ENCODE data around the gene MEIS2.

MEIS2 gene

GRCh38 chr15:37117030-37117429, 16.7 kb upstream of the MEIS2 start:
- H3K4me3 ChIP-seq (replicated peaks; ENCODE audit: insufficient read depth, low read length) = no peak overlapping the region
- no peak overlapping the region for H3K27ac ChIP-seq (replicated peaks)
- DNase-seq (ENCODE audit: low read depth in 1 of 2, low spot score in 1 of 2) = no peak
- TF ChIP-seq CTCF (IDR thresholded peaks at IDR 0.05; ENCODE audit: insufficient read depth, low read length) (no peak), POLR2AphosphoS5 (IDR thresholded peaks at IDR 0.05; ENCODE audit: low read depth) (no peak), SPI1 (IDR thresholded peaks at IDR 0.05; ENCODE audit: borderline replicate concordance, low read depth) (no peak), GABPA (IDR thresholded peaks at IDR 0.05; ENCODE audit: low read depth) (no peak), REST (IDR thresholded peaks at IDR 0.05; ENCODE audit: insufficient replicate concordance, low read depth) (no peak)
- H3K27me3 ChIP-seq (ENCODE audit: insufficient read depth, poor library complexity, severe bottlenecking) = peaks cover 20% of the 10 kb centered on the region

- TF ChIP-seq GABPA (IDR thresholded peaks at IDR 0.05; ENCODE audit: low read depth) (no peak), CTCF (IDR thresholded peaks at IDR 0.05; ENCODE audit: insufficient read depth, low read length) (no peak), POLR2AphosphoS5 (IDR thresholded peaks at IDR 0.05; ENCODE audit: low read depth) (no peak), REST (IDR thresholded peaks at IDR 0.05; ENCODE audit: insufficient replicate concordance, low read depth) (no peak), SPI1 (IDR thresholded peaks at IDR 0.05; ENCODE audit: borderline replicate concordance, low read depth) (no peak)
- Histone ChIP-seq H3K4me3 (replicated peaks; ENCODE audit: insufficient read depth, low read length) (no peak overlapping the region), H3K27me3 (ENCODE audit: insufficient read depth, poor library complexity, severe bottlenecking) (peaks cover 34% of the 10 kb centered on the region), H3K27ac (replicated peaks) (no peak overlapping the region)
- no peak for DNase-seq (ENCODE audit: low read depth in 1 of 2, low spot score in 1 of 2)
These were observed 15.2 kb upstream of the MEIS2 start for GRCh38 chr15:37115538-37115937.

GRCh38 chr15:37112971-37113670, 12.8 kb upstream of the MEIS2 start:
- no peak overlapping the region for H3K4me3 ChIP-seq (replicated peaks; ENCODE audit: insufficient read depth, low read length)
- TF ChIP-seq POLR2AphosphoS5 (IDR thresholded peaks at IDR 0.05; ENCODE audit: low read depth) (no peak), GABPA (IDR thresholded peaks at IDR 0.05; ENCODE audit: low read depth) (no peak), CTCF (IDR thresholded peaks at IDR 0.05; ENCODE audit: insufficient read depth, low read length) (no peak), SPI1 (IDR thresholded peaks at IDR 0.05; ENCODE audit: borderline replicate concordance, low read depth) (no peak)
- no peak overlapping the region for H3K27ac ChIP-seq (replicated peaks)
- H3K27me3 ChIP-seq (ENCODE audit: insufficient read depth, poor library complexity, severe bottlenecking) = peaks cover 55% of the 10 kb centered on the region
- no peak for DNase-seq (ENCODE audit: low read depth in 1 of 2, low spot score in 1 of 2)

- no peak for DNase-seq (ENCODE audit: low read depth in 1 of 2, low spot score in 1 of 2)
- Histone ChIP-seq H3K27ac (replicated peaks) (no peak overlapping the region), H3K27me3 (ENCODE audit: insufficient read depth, poor library complexity, severe bottlenecking) (peaks cover 62% of the 10 kb centered on the region), H3K4me3 (replicated peaks; ENCODE audit: insufficient read depth, low read length) (no peak overlapping the region)
- TF ChIP-seq REST (IDR thresholded peaks at IDR 0.05; ENCODE audit: insufficient replicate concordance, low read depth) = peak; percentile 48
- no peak for TF ChIP-seq POLR2AphosphoS5 (IDR thresholded peaks at IDR 0.05; ENCODE audit: low read depth)
- no peak for TF ChIP-seq SPI1 (IDR thresholded peaks at IDR 0.05; ENCODE audit: borderline replicate concordance, low read depth)
- no peak for TF ChIP-seq GABPA (IDR thresholded peaks at IDR 0.05; ENCODE audit: low read depth)
These were observed 11.8 kb upstream of the MEIS2 start for GRCh38 chr15:37112171-37112570.
